ENCODE results near the gene RAPGEF1. TPM values are rescaled to one million over a fixed set of nuclear protein-coding genes. Genes with fewer than 3 reads are reported as not detected.

The RAPGEF1 gene
- total RNA-seq, 1 donor from 2014 or later = 73.1 TPM

DNA sequence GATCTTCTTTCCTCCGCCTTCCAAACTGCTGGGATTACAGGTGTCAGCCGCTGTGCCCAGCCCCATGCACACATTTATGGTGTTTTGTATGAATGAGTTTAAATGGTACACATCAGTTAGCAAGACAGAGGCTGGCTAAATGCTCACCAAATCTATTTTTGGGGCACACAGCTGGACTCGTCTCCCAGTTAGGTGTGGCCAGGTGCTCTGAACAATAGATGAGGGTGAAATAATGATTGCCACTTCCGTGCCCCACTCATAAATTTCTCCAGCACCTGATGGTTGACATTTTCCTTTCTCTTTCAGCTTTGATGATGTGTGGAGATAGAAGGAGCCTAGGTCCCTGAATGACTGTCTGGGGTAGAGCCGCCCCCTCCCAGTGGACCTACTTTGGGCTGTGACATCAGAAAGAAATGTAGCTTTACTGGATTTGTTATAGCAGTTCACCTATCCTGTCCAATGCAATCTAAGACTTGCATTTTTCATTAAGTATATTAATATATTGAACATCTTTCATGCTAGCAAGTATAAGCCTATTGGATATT, 8.6 kb upstream of the RAPGEF1 start:
- Mint-ChIP-seq H3K27ac (ENCODE audit: unreplicated experiment) (no peak overlapping the region), H3K9me3 (ENCODE audit: low read depth) (no peaks in the 10 kb centered on the region), H3K36me3 (ENCODE audit: low read depth) (no peaks in the 10 kb centered on the region), H3K4me3 (ENCODE audit: unreplicated experiment) (no peak overlapping the region), H3K4me1 (ENCODE audit: low read depth) (no peaks in the 10 kb centered on the region), H3K27me3 (ENCODE audit: low read depth) (peaks cover 11% of the 10 kb centered on the region)
- DNase-seq (ENCODE audit: low spot score) = no peak
- TF ChIP-seq, protein P1, sequence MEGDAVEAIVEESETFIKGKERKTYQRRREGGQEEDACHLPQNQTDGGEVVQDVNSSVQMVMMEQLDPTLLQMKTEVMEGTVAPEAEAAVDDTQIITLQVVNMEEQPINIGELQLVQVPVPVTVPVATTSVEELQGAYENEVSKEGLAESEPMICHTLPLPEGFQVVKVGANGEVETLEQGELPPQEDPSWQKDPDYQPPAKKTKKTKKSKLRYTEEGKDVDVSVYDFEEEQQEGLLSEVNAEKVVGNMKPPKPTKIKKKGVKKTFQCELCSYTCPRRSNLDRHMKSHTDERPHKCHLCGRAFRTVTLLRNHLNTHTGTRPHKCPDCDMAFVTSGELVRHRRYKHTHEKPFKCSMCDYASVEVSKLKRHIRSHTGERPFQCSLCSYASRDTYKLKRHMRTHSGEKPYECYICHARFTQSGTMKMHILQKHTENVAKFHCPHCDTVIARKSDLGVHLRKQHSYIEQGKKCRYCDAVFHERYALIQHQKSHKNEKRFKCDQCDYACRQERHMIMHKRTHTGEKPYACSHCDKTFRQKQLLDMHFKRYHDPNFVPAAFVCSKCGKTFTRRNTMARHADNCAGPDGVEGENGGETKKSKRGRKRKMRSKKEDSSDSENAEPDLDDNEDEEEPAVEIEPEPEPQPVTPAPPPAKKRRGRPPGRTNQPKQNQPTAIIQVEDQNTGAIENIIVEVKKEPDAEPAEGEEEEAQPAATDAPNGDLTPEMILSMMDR (IDR thresholded peaks at IDR 0.05) = no peak

DNA sequence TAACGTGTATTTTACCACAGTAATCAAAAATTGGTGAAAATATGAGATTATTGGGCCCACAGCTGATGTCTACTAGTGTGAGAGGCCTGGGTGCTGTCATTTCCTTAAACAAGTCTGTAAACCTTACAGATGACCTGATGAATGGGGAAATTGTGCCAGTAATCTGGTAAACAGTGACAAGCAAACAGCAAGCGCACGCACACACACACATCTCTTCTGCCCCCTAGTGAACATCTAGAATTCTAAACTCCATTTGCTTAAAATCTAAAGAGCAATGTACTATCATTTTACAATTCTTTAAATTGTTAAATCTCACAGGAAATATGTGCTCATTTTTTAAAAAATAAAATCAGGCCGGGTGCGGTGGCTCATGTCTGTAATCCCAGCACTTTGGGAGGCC, 7.5 kb upstream of the RAPGEF1 start:
- DNase-seq (ENCODE audit: low spot score) = no peak
- H3K36me3 Mint-ChIP-seq (ENCODE audit: low read depth) = no peaks in the 10 kb centered on the region
- H3K27ac Mint-ChIP-seq (ENCODE audit: unreplicated experiment) = no peak overlapping the region
- H3K4me1 Mint-ChIP-seq (ENCODE audit: low read depth) = no peaks in the 10 kb centered on the region
- TF ChIP-seq, protein P1 (IDR thresholded peaks at IDR 0.05) = peak; percentile 84
- H3K9me3 Mint-ChIP-seq (ENCODE audit: low read depth) = no peaks in the 10 kb centered on the region
- H3K4me3 Mint-ChIP-seq (ENCODE audit: unreplicated experiment) = no peak overlapping the region
- H3K27me3 Mint-ChIP-seq (ENCODE audit: low read depth) = peaks cover 11% of the 10 kb centered on the region

DNA sequence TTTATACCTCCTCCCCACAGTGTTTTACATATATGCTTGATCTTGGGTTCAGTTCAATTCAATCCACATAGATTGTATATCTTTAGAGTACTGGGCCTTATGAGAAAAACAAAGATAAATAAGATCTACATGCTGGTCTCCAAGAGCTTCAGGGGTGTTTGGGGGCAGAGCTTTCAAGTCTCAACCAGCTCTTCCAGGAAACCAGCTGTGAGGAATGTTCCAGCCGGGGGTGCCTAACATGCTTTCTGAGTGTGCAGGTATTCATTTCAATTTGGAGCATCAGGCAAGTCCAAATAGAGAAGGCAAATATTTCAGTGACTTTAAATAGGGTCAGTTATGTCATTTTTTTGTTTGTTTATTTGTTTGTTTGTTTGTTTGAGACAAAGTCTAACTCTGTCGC, 5.7 kb upstream of the RAPGEF1 start:
- Mint-ChIP-seq H3K36me3 (ENCODE audit: low read depth) (no peaks in the 10 kb centered on the region), H3K27me3 (ENCODE audit: low read depth) (peaks cover 5% of the 10 kb centered on the region), H3K4me1 (ENCODE audit: low read depth) (no peaks in the 10 kb centered on the region), H3K9me3 (ENCODE audit: low read depth) (no peaks in the 10 kb centered on the region), H3K4me3 (ENCODE audit: unreplicated experiment) (no peak overlapping the region), H3K27ac (ENCODE audit: unreplicated experiment) (no peak overlapping the region)
- TF ChIP-seq, protein P1 (IDR thresholded peaks at IDR 0.05) = no peak
- DNase-seq (ENCODE audit: low spot score) = no peak

DNA sequence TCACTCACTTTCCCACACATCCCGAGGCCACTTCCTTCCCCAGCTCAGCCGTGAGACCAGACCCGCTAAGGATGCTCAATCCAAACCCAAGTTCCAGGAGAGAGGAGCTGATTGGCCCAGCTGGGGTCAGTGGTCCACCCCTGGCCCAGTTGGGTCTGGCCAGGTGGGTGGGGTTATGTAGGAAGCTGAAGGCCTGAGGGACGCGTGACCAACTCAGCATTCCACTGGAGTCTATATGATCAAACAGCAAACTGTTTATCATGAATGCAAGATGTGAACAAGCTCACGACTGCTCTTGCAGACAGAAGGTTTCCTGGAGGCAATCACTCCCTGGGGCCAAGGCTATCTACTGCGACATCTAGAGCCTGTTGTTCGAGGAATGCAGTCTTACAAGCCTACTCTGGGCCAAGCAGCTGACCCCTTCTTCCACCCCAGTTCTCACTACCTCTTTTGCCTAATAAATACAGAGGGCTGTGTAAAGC, 4.9 kb upstream of the RAPGEF1 start:
- Mint-ChIP-seq H3K27ac (ENCODE audit: unreplicated experiment) (no peak overlapping the region), H3K9me3 (ENCODE audit: low read depth) (no peaks in the 10 kb centered on the region), H3K4me1 (ENCODE audit: low read depth) (no peaks in the 10 kb centered on the region), H3K27me3 (ENCODE audit: low read depth) (no peaks in the 10 kb centered on the region), H3K4me3 (ENCODE audit: unreplicated experiment) (no peak overlapping the region), H3K36me3 (ENCODE audit: low read depth) (no peaks in the 10 kb centered on the region)
- TF ChIP-seq, protein P1 (IDR thresholded peaks at IDR 0.05) = no peak
- no peak for DNase-seq (ENCODE audit: low spot score)

DNA sequence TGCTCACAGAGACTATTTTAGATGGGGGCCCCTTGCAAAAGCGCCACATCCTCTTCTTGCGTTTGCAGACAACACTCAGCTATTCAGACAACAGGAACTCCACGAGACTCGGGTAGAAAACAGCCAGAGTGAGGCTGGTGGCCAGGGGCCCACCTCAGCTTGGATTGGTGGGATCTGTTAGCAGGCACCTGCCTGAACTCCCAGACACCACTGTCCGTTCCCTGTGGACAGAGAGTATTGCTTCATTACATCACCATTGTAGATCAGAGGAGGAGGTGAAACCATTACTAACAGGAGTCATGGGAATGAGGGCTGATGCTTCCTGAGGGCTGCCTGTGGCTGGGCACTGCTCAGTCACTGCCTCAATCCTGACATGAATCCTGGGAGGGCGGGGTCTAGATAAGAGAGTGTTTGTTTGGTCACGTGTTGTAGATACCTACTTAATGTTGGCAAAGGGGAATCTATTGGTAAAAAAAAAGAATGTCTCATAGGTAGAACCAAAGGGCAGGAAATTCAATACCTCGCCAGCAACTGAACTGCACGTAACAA, 4.4 kb upstream of the RAPGEF1 start:
- TF ChIP-seq, protein P1 (IDR thresholded peaks at IDR 0.05) = no peak
- no peaks in the 10 kb centered on the region for H3K36me3 Mint-ChIP-seq (ENCODE audit: low read depth)
- H3K27ac Mint-ChIP-seq (ENCODE audit: unreplicated experiment) = no peak overlapping the region
- no peak for DNase-seq (ENCODE audit: low spot score)
- no peaks in the 10 kb centered on the region for H3K27me3 Mint-ChIP-seq (ENCODE audit: low read depth)
- H3K4me3 Mint-ChIP-seq (ENCODE audit: unreplicated experiment) = no peak overlapping the region
- no peaks in the 10 kb centered on the region for H3K9me3 Mint-ChIP-seq (ENCODE audit: low read depth)
- H3K4me1 Mint-ChIP-seq (ENCODE audit: low read depth) = peaks cover under 1% of the 10 kb centered on the region

All from chondrocyte (in vitro differentiated cells).